Hepatocyte (in vitro differentiated cells): ENCODE data around the gene PIGU. TPM values are rescaled to one million over a fixed set of nuclear protein-coding genes. Genes with fewer than 3 reads are reported as not detected.

ENCODE experiments used
- DNase-seq: peaks from one replicate; pipeline ENCODE4 v3.0.0-alpha.2; 2016; ENCODE audit warnings: low spot score
- H2AFZ ChIP-seq: fragments of 200-600 bp; sonication (generic); 2 replicates; pipeline ENCODE4 v1.6.0; 2016; ENCODE audit warnings: antibody characterized with exemption, mild to moderate bottlenecking
- H3K27ac ChIP-seq: fragments of 200-600 bp; sonication (generic); 2 replicates; pipeline ENCODE4 v1.5.1; 2016; ENCODE audit warnings: mild to moderate bottlenecking
- H3K27me3 ChIP-seq: fragments of 200-600 bp; sonication (generic); 2 replicates; pipeline ENCODE4 v1.6.1; 2016
- H3K36me3 ChIP-seq: fragments of 200-600 bp; sonication (generic); replicated peaks from 2 replicates; pipeline ENCODE4 v1.5.1; 2016; ENCODE audit warnings: low read depth; ENCODE audit not compliant: insufficient read depth
- H3K4me1 ChIP-seq: fragments of 200-600 bp; sonication (generic); 2 replicates; pipeline ENCODE4 v1.5.1; 2016; ENCODE audit warnings: mild to moderate bottlenecking, moderate library complexity; ENCODE audit not compliant: insufficient read depth
- H3K4me2 ChIP-seq: fragments of 200-600 bp; sonication (generic); 2 replicates; pipeline ENCODE4 v1.6.0; 2016
- H3K4me3 ChIP-seq: fragments of 200-600 bp; sonication (generic); 2 replicates; pipeline ENCODE4 v1.5.1; 2016; ENCODE audit warnings: mild to moderate bottlenecking
- H3K79me2 ChIP-seq: fragments of 200-600 bp; sonication (generic); 2 replicates; pipeline ENCODE4 v1.6.0; 2017; ENCODE audit warnings: mild to moderate bottlenecking
- H3K9me2 ChIP-seq: fragments of 200-600 bp; sonication (generic); replicated peaks from 2 replicates; pipeline ENCODE4 v1.6.0; 2017; ENCODE audit warnings: mild to moderate bottlenecking; ENCODE audit not compliant: insufficient read depth
- H3K9me3 ChIP-seq: fragments of 200-600 bp; sonication (generic); 2 replicates; pipeline ENCODE4 v1.5.1; 2016; ENCODE audit warnings: low read depth, mild to moderate bottlenecking
- H4K20me1 ChIP-seq: fragments of 200-600 bp; sonication (generic); 2 replicates; pipeline ENCODE4 v1.6.0; 2016; ENCODE audit warnings: mild to moderate bottlenecking; ENCODE audit not compliant: insufficient read depth, poor library complexity, severe bottlenecking
- EZH2 ChIP-seq: fragments of 200-600 bp; sonication (generic); IDR thresholded peaks from 2 replicates; pipeline ENCODE4 v1.6.1; 2016; ENCODE audit warnings: antibody characterized with exemption, mild to moderate bottlenecking, borderline replicate concordance
- EZH2phosphoT487 ChIP-seq: fragments of 200-600 bp; sonication (generic); IDR thresholded peaks from one replicate; pipeline ENCODE4 v1.6.1; 2018; ENCODE audit warnings: antibody characterized with exemption, mild to moderate bottlenecking, low read depth, moderate library complexity; ENCODE audit not compliant: unreplicated experiment, severe bottlenecking
- WGBS: methylation state at CpG from one replicate; pipeline ENCODE4 v1.1.6; 2016; ENCODE audit warnings: low lambda C conversion rate; ENCODE audit errors: missing lambda C conversion rate; 5-methylcytosine and 5-hydroxymethylcytosine counted together
- polyA plus RNA-seq: library from polyadenylated mRNA; unstranded; fragments of >200 nt; fragmentation: Nextera tagmentation; extraction: Ambion mirVana; gene quantifications from 2 replicates; pipeline ENCODE4 v1.2.1, GENCODE V29; 2016
- total RNA-seq: library from RNA; depleted of rRNA; stranded (reverse); fragments of >200 nt; gene quantifications from 2 replicates; pipeline ENCODE4 v1.2.3, GENCODE V29; 2014
- TF ChIP-seq, protein P1 (sequence below): fragments of 200-600 bp; sonication (generic); IDR thresholded peaks from 2 replicates; pipeline ENCODE4 v1.5.1; 2016; ENCODE audit warnings: antibody characterized with exemption, mild to moderate bottlenecking; ENCODE audit not compliant: poor library complexity

The PIGU gene
- total and polyA plus RNA-seq, 2 experiments from 2014 or later: 19.3 to 31.5 TPM

DNA sequence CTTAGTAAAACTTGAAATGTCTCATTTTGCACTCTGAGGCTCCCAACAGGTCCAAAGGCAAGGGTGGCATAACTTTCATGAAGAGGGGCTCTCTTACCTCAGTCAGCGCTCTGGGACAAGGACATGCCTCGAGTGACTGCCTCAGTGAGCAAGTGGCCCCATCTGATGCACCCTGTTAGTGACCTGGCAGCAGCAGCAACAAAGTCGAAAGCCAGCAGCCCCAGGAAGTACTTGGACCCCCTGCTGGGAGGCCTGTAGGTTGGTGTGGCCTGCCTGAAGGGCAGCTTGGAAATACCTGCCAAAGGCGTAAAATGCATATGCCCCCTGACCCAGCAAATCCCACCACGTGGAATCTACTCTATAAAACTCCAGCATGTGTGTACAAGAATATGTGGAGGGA, 105.1 kb downstream of the PIGU start:
- H2AFZ ChIP-seq: no peak overlapping the region
- no peak overlapping the region for H3K4me2 ChIP-seq
- no peak for DNase-seq
- H3K79me2 ChIP-seq: no peaks in the 10 kb centered on the region
- 89% methylated on average over 5 of the region's 5 CpGs for WGBS
- no peaks in the 10 kb centered on the region for H3K9me2 ChIP-seq
- H3K9me3 ChIP-seq: no peaks in the 10 kb centered on the region
- no peaks in the 10 kb centered on the region for H3K27me3 ChIP-seq
- no peak overlapping the region for H3K4me3 ChIP-seq
- no peak overlapping the region for H3K27ac ChIP-seq
- no peaks in the 10 kb centered on the region for H3K4me1 ChIP-seq
- no peaks in the 10 kb centered on the region for H4K20me1 ChIP-seq
- TF ChIP-seq EZH2phosphoT487 (no peak), EZH2 (no peak)
- TF ChIP-seq, protein P1, sequence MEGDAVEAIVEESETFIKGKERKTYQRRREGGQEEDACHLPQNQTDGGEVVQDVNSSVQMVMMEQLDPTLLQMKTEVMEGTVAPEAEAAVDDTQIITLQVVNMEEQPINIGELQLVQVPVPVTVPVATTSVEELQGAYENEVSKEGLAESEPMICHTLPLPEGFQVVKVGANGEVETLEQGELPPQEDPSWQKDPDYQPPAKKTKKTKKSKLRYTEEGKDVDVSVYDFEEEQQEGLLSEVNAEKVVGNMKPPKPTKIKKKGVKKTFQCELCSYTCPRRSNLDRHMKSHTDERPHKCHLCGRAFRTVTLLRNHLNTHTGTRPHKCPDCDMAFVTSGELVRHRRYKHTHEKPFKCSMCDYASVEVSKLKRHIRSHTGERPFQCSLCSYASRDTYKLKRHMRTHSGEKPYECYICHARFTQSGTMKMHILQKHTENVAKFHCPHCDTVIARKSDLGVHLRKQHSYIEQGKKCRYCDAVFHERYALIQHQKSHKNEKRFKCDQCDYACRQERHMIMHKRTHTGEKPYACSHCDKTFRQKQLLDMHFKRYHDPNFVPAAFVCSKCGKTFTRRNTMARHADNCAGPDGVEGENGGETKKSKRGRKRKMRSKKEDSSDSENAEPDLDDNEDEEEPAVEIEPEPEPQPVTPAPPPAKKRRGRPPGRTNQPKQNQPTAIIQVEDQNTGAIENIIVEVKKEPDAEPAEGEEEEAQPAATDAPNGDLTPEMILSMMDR: no peak
- no peaks in the 10 kb centered on the region for H3K36me3 ChIP-seq

DNA sequence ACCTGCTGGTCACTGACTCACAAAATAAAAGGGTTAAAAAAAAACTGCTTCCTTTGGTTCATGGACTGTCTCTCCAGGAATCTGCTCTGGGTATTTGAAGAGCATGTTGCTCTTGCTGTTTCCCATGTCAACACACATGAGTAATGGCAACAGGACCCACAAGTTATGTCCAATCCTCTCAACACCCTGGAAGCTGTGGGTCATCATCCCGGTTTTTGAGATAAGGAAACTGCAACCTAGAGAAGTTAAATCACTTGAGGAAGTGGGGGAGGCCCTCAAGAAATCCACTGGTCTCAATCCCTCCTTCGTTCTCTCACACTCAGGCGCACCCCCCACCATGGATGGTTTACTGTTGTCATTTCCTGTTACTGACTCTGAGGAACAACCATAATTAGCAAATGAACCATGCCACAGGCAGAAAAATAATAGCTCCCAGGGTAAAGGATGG, 106.0 kb downstream of the PIGU start:
- Histone ChIP-seq H4K20me1 (no peaks in the 10 kb centered on the region), H3K27me3 (no peaks in the 10 kb centered on the region), H3K4me1 (no peaks in the 10 kb centered on the region), H3K9me2 (no peaks in the 10 kb centered on the region), H3K27ac (no peak overlapping the region), H3K9me3 (no peaks in the 10 kb centered on the region), H2AFZ (no peak overlapping the region), H3K4me2 (no peak overlapping the region), H3K4me3 (no peak overlapping the region), H3K79me2 (no peaks in the 10 kb centered on the region), H3K36me3 (no peaks in the 10 kb centered on the region)
- 51% methylated on average over 3 of the region's 3 CpGs for WGBS
- no peak for DNase-seq
- TF ChIP-seq EZH2phosphoT487: no peak
- TF ChIP-seq EZH2: no peak

DNA sequence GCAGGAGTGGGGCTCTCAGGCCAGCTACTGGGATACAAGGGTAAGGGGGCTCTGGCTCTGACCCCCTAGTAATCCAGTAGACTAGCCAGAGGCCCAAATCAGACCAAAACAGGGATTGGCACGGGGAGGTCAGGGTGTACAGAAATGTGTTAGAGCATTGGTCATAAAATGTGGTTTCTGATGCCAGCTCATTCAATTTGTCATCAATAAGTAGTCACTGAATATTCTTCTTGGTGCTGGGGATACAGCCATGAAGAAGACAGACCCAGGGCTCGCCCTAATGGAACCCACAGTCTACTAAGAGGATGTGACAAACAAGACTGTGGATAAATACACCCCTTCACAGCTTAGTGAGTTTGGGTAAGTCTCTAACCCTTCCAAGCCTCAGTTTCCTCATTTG, 107.3 kb downstream of the PIGU start:
- Histone ChIP-seq H4K20me1 (no peaks in the 10 kb centered on the region), H3K9me2 (no peaks in the 10 kb centered on the region), H3K27ac (no peak overlapping the region), H3K79me2 (no peaks in the 10 kb centered on the region), H3K4me3 (no peak overlapping the region), H2AFZ (no peak overlapping the region), H3K36me3 (no peaks in the 10 kb centered on the region), H3K4me1 (no peaks in the 10 kb centered on the region), H3K9me3 (no peaks in the 10 kb centered on the region), H3K4me2 (no peak overlapping the region), H3K27me3 (no peaks in the 10 kb centered on the region)
- TF ChIP-seq EZH2 (no peak), EZH2phosphoT487 (no peak)
- TF ChIP-seq, protein P1: no peak
- no peak for DNase-seq
- 85% methylated on average over 2 of the region's 2 CpGs for WGBS

DNA sequence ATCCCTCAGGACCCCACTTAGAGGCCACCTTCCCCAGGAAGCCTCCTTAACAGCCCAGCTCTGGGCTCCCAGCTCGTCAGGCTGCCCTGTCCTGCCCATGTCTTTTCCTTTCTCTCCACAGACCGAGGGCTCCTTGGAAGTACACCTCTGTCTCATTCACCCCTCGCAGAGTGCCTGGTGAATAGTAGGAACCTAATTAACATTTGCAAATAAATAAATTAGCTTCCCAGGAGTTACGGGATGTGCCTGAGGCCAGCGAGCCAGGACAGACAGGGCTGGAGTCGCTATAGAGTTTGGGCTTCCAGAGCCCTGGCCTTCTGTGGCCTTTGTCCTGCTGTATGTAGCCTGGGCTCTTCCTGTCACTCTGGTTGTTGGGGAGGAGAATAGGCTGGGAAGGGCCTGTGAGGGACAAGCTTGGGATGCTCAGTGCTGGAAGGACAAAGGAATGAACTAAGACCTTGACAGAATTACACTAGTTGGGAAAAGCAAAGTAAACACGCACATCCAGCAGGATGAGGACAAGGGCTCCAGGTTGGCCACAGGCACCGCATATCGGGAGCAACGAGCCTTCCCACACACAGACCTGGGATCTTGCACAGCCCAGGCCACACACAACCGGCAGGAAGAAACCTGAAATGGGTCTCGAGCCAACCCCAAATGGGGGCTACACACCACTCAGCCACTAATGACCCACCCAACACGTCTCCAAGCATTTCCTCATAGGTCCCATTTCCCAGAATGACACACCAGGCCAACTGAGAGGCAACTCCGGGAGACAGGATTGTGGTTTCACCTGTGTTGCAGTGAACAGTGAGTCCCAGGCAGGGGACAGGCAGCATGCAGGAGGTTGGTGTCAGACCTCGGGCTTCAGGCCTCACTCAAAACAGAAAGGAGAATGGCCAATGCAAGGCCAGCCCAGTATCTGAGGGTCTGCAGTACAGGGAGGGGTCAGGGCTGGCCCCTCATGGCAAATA, 108.7 kb downstream of the PIGU start:
- H2AFZ ChIP-seq: no peak overlapping the region
- no peak overlapping the region for H3K27ac ChIP-seq
- 84% methylated on average over 15 of the region's 15 CpGs for WGBS
- no peak overlapping the region for H3K4me2 ChIP-seq
- H4K20me1 ChIP-seq: no peaks in the 10 kb centered on the region
- H3K36me3 ChIP-seq: no peaks in the 10 kb centered on the region
- DNase-seq: no peak
- H3K9me2 ChIP-seq: no peaks in the 10 kb centered on the region
- H3K27me3 ChIP-seq: no peaks in the 10 kb centered on the region
- no peaks in the 10 kb centered on the region for H3K4me1 ChIP-seq
- TF ChIP-seq, protein P1: no peak
- TF ChIP-seq EZH2: no peak
- no peak for TF ChIP-seq EZH2phosphoT487
- H3K9me3 ChIP-seq: no peaks in the 10 kb centered on the region
- no peaks in the 10 kb centered on the region for H3K79me2 ChIP-seq
- no peak overlapping the region for H3K4me3 ChIP-seq
